ENCODE data around the gene PCDHGC4. TPM values are rescaled to one million over a fixed set of nuclear protein-coding genes. Genes with fewer than 3 reads are reported as not detected.

PCDHGC4 gene
- total and polyA plus RNA-seq, 2 donors (not counting 3 experiments of a cell fraction or from before 2014, with no cell fraction given) = 0.25 to 2.1 TPM

- H3K79me2 ChIP-seq (ENCODE audit: control insufficient read depth, insufficient read depth, low read length) = no peaks in the 10 kb centered on the region
- TF ChIP-seq, protein P1, sequence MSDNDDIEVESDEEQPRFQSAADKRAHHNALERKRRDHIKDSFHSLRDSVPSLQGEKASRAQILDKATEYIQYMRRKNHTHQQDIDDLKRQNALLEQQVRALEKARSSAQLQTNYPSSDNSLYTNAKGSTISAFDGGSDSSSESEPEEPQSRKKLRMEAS (IDR thresholded peaks at IDR 0.05; ENCODE audit: insufficient read depth, insufficient read length) = no peak
- TF ChIP-seq POLR2AphosphoS5 (IDR thresholded peaks at IDR 0.05; ENCODE audit: insufficient read depth, low read depth, low read length) = no peak
- TF ChIP-seq, protein P2, sequence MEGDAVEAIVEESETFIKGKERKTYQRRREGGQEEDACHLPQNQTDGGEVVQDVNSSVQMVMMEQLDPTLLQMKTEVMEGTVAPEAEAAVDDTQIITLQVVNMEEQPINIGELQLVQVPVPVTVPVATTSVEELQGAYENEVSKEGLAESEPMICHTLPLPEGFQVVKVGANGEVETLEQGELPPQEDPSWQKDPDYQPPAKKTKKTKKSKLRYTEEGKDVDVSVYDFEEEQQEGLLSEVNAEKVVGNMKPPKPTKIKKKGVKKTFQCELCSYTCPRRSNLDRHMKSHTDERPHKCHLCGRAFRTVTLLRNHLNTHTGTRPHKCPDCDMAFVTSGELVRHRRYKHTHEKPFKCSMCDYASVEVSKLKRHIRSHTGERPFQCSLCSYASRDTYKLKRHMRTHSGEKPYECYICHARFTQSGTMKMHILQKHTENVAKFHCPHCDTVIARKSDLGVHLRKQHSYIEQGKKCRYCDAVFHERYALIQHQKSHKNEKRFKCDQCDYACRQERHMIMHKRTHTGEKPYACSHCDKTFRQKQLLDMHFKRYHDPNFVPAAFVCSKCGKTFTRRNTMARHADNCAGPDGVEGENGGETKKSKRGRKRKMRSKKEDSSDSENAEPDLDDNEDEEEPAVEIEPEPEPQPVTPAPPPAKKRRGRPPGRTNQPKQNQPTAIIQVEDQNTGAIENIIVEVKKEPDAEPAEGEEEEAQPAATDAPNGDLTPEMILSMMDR (IDR thresholded peaks at IDR 0.05; ENCODE audit: extremely low read depth in 1 of 2, insufficient read depth in 1 of 2, low read depth in 1 of 2, low read length in 2 of 2) = no peak
- no peak for TF ChIP-seq EZH2 (IDR thresholded peaks at IDR 0.05; ENCODE audit: borderline replicate concordance, low read depth, low read length, severe bottlenecking)
- TF ChIP-seq POLR2A (IDR thresholded peaks at IDR 0.05; ENCODE audit: low read depth, low read length) = no peak
- no peak for TF ChIP-seq MYC (IDR thresholded peaks at IDR 0.05; ENCODE audit: low read depth, low read length)
- TF ChIP-seq GATA2 (IDR thresholded peaks at IDR 0.05; ENCODE audit: insufficient read depth, insufficient read length, low read depth, low read length) = no peak
- TF ChIP-seq JUN (IDR thresholded peaks at IDR 0.05; ENCODE audit: borderline replicate concordance, insufficient read depth, insufficient read length, low read depth) = no peak
- no peak for TF ChIP-seq FOS (IDR thresholded peaks at IDR 0.05; ENCODE audit: borderline replicate concordance, insufficient read depth, low read length)
- no peak within 1 kb of the TSS for H3K9ac ChIP-seq (replicated peaks; ENCODE audit: extremely low read depth, insufficient read depth, low read length)
- dilution Hi-C loops (cut with MboI; ENCODE audit: extremely low pct_ligation_motif_present, low sequenced_read_pairs) = no loop called here
- ChIA-PET POLR2A (no interaction called here), CTCF (interaction anchor here (1.0 to 1.7 kb wide), 5 partner anchors 13 to 76 kb away, joined by 3 to 10 read pairs (median 5); partner anchors contain the start of genes PCDHGA10, PCDHGA11, PCDHGA12 and PCDHGC3)
- no peaks in the 10 kb centered on the region for H3K9me1 ChIP-seq (replicated peaks; ENCODE audit: control insufficient read depth, extremely low read depth, insufficient read depth, low read length)
- H4K20me1 ChIP-seq (replicated peaks; ENCODE audit: control insufficient read depth, extremely low read depth, insufficient read depth, low read length) = no peaks in the 10 kb centered on the region
- H3K4me2 ChIP-seq (ENCODE audit: insufficient read depth, low read length) = no peak within 1 kb of the TSS
- peaks cover 11 to 41% of the 10 kb centered on the region in 2 experiments for H3K27me3 ChIP-seq (ENCODE audit: control insufficient read depth in 2 of 2, insufficient read depth in 2 of 2, low read length in 2 of 2)
- FAIRE-seq (no peak), DNase-seq (ENCODE audit: low read depth, low spot score) (no peak)
- peaks cover 10% of the 10 kb centered on the region for H3K4me1 ChIP-seq (ENCODE audit: control insufficient read depth, extremely low read depth, insufficient read depth, low read length)
- no peaks in the 10 kb centered on the region for H3K9me3 ChIP-seq (replicated peaks; ENCODE audit: control insufficient read depth, insufficient read depth, low read length)
- no TSS peak for BruUV-seq (replicated peaks)
- H3K27ac ChIP-seq (ENCODE audit: insufficient read depth, low read depth, low read length) = no peak within 1 kb of the TSS
- H3K4me3 ChIP-seq (replicated peaks in 1 of 3; ENCODE audit: insufficient read depth in 1 of 3, low read depth in 1 of 3, low read length in 3 of 3) = no peak within 1 kb of the TSS
- H2AFZ ChIP-seq (ENCODE audit: low read depth, low read length) = no peak within 1 kb of the TSS
- H3K36me3 ChIP-seq (ENCODE audit: control insufficient read depth in 2 of 2, extremely low read depth in 1 of 2, insufficient read depth in 2 of 2, low read length in 2 of 2) = no peaks in the 10 kb centered on the region
- intact Hi-C loops (cut with micrococcal nuclease) = no loop called here
Observed at GRCh38 chr5:141488591-141489561, 4.0 kb downstream of the PCDHGC4 start, which contains the start of gene PCDHGC5. PCDHGC5 (plus strand) TSS chr5:141489081; CDS start chr5:141489241, 160 bp downstream.
